ENCODE results near the gene TRDMT1. TPM values are rescaled to one million over a fixed set of nuclear protein-coding genes. Genes with fewer than 3 reads are reported as not detected.

Gene TRDMT1
- total and polyA plus RNA-seq, 2 experiments from 2014 or later, result 3.9 to 10.1 TPM

DNA sequence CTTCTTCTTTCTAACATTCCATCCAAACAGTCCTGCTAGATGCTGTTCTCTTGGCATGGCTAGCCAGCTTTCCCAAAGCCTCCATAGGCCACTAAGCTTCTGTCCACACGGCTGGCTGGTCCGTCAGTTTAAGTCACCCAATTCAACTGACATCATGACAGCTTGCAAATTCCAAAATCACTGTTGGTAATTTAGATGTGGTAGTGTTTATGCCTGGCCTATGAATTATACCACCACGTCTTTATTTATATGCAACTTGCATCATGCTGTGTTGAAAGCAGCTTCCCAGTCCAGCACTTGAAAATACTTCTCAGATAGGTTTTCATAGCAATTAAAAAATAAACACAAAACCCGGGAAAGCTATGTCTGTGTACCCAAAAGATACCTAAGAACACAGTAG lies 24.3 kb upstream of the TRDMT1 start:
- no peak for DNase-seq (ENCODE audit: low read depth in 1 of 2, low spot score in 1 of 2)
- Histone ChIP-seq H3K27ac (no peak overlapping the region), H3K27me3 (no peaks in the 10 kb centered on the region), H3K4me3 (no peak overlapping the region), H3K4me1 (ENCODE audit: low read depth) (peaks cover 6% of the 10 kb centered on the region), H3K36me3 (no peaks in the 10 kb centered on the region), H3K9me3 (ENCODE audit: low read depth) (no peaks in the 10 kb centered on the region)
- TF ChIP-seq, protein P1, sequence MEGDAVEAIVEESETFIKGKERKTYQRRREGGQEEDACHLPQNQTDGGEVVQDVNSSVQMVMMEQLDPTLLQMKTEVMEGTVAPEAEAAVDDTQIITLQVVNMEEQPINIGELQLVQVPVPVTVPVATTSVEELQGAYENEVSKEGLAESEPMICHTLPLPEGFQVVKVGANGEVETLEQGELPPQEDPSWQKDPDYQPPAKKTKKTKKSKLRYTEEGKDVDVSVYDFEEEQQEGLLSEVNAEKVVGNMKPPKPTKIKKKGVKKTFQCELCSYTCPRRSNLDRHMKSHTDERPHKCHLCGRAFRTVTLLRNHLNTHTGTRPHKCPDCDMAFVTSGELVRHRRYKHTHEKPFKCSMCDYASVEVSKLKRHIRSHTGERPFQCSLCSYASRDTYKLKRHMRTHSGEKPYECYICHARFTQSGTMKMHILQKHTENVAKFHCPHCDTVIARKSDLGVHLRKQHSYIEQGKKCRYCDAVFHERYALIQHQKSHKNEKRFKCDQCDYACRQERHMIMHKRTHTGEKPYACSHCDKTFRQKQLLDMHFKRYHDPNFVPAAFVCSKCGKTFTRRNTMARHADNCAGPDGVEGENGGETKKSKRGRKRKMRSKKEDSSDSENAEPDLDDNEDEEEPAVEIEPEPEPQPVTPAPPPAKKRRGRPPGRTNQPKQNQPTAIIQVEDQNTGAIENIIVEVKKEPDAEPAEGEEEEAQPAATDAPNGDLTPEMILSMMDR (IDR thresholded peaks at IDR 0.05; ENCODE audit: low read depth, low read length), result no peak

DNA sequence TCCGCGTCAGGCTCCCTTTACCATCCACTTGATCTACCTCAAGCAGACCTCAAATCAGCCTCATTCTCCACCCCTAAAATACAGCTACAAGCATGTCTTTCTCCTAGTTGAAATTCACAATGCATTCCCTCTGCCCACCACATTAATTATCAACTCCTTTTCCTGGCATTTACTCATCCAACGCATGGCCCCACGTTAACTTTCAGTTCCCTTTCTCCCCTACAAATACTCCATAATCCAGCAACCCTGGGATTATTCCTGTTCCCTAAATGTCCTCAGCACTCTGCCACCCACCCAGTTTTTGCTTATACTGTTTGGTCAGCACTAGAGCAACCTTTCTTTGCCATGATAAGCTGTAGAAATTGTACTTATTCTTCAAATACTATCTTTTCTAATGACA lies 20.9 kb upstream of the TRDMT1 start:
- Histone ChIP-seq H3K4me3 (no peak overlapping the region), H3K9me3 (ENCODE audit: low read depth) (no peaks in the 10 kb centered on the region), H3K4me1 (ENCODE audit: low read depth) (no peaks in the 10 kb centered on the region), H3K27me3 (no peaks in the 10 kb centered on the region), H3K36me3 (no peaks in the 10 kb centered on the region), H3K27ac (no peak overlapping the region)
- TF ChIP-seq, protein P1 (IDR thresholded peaks at IDR 0.05; ENCODE audit: low read depth, low read length), result no peak
- no peak for DNase-seq (ENCODE audit: low read depth in 1 of 2, low spot score in 1 of 2)

DNA sequence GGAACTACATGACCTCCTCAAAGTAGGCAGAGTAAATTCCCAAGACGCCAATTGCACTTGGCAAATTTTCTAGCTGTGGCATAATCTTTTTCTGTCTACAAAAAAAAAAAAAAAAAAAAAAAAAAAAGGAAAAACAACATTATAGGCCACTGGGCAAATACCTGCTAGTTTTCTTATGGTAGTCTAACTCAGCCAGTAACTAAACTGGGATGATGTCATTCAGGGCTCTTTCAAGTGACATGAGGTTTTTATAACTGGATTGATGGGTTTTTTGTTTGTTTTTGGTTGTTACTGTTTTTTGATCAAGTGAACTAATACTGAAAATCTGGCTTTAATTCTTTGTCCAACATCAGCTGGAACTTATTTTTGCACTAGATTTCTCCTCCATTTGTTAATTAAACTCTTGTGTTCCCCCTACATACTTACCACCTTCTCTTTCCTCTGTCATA lies 19.2 kb upstream of the TRDMT1 start:
- no peak overlapping the region for H3K27ac ChIP-seq
- H3K27me3 ChIP-seq, result no peaks in the 10 kb centered on the region
- no peaks in the 10 kb centered on the region for H3K36me3 ChIP-seq
- H3K9me3 ChIP-seq (ENCODE audit: low read depth), result no peaks in the 10 kb centered on the region
- H3K4me1 ChIP-seq (ENCODE audit: low read depth), result no peaks in the 10 kb centered on the region
- H3K4me3 ChIP-seq, result no peak overlapping the region
- no peak for DNase-seq (ENCODE audit: low read depth in 1 of 2, low spot score in 1 of 2)
- TF ChIP-seq, protein P1 (IDR thresholded peaks at IDR 0.05; ENCODE audit: low read depth, low read length), result no peak

DNA sequence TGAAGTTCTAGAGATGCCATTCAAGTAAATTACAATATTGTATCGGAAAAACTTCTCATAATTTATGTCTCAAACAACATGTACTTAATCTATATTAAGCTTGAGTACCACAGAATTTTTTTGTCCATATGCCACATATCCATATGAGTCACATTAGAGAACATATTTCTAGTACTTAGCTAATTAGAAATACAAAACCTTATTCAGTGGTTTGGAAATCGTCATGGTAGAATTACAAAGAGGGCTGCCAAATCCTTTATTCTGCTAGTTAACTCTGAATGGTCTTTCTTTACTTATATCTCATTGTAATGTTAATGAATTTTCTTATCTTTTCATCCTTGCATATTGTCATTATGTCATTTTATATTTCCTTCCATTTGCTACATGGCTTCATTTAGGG lies 17.6 kb upstream of the TRDMT1 start:
- TF ChIP-seq, protein P1 (IDR thresholded peaks at IDR 0.05; ENCODE audit: low read depth, low read length), result no peak

DNA sequence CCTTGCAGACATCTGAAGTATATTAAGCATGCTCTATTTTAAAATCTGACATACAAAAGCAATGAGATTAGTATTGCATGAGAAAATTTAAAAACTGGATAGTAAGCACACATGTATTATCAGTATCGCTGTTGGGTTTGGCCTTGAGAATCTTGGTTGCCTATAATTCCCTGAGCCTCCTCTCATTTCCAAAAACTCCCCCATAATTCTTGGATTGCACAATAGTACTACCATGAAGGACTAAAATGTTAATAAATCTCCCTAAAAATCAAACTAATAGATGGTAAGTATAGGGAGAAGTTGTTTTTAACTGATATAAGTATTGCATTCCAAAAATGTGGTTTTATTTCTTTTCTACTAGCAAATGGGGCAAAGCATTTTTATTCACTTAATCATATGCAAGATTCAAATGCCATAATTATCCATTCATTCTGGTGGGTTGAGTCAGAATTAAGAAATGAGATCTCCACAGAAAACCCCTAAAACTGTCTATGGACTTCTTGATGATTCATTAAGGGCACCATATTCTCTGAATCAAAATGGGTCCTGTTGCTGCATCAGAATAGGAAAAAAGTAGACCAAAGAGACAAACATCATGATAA lies 16.3 kb upstream of the TRDMT1 start:
- no peaks in the 10 kb centered on the region for H3K9me3 ChIP-seq (ENCODE audit: low read depth)
- no peaks in the 10 kb centered on the region for H3K36me3 ChIP-seq
- H3K4me3 ChIP-seq, result no peak overlapping the region
- H3K4me1 ChIP-seq (ENCODE audit: low read depth), result no peaks in the 10 kb centered on the region
- H3K27me3 ChIP-seq, result no peaks in the 10 kb centered on the region
- no peak overlapping the region for H3K27ac ChIP-seq
- TF ChIP-seq, protein P1 (IDR thresholded peaks at IDR 0.05; ENCODE audit: low read depth, low read length), result no peak
- DNase-seq (ENCODE audit: low read depth in 1 of 2, low spot score in 1 of 2), result no peak

More for the DNA sequence above, 17.6 kb upstream of the TRDMT1 start:
- H3K9me3 ChIP-seq (ENCODE audit: low read depth), result no peaks in the 10 kb centered on the region
- H3K4me1 ChIP-seq (ENCODE audit: low read depth), result no peaks in the 10 kb centered on the region
- no peaks in the 10 kb centered on the region for H3K36me3 ChIP-seq
- no peaks in the 10 kb centered on the region for H3K27me3 ChIP-seq
- no peak for DNase-seq (ENCODE audit: low read depth in 1 of 2, low spot score in 1 of 2)
- H3K4me3 ChIP-seq, result no peak overlapping the region
- H3K27ac ChIP-seq, result no peak overlapping the region
